WTC11 (cell line): ENCODE measurements around the gene CTLA4.

Experiments
- CTCF ChIP-seq: fragments of 200-600 bp; IDR thresholded peaks from 2 replicates; pipeline ENCODE4 v1.8.0; 2022; ENCODE audit warnings: antibody characterized with exemption
- ELF4 ChIP-seq: sonication (generic); formaldehyde crosslinking; IDR thresholded peaks from 2 replicates; pipeline ENCODE4 v1.8.1; 2022; ENCODE audit warnings: low read depth, mild to moderate bottlenecking, moderate library complexity, missing genetic modification reagents
- NR1H2 ChIP-seq: sonication (generic); formaldehyde crosslinking; IDR thresholded peaks from 2 replicates; pipeline ENCODE4 v1.9.0; 2021; ENCODE audit warnings: mild to moderate bottlenecking, moderate library complexity, missing genetic modification reagents
- TEAD1 ChIP-seq: sonication (generic); formaldehyde crosslinking; IDR thresholded peaks from 2 replicates; pipeline ENCODE4 v1.8.0; 2022; ENCODE audit warnings: mild to moderate bottlenecking, missing genetic modification reagents

GRCh38 chr2:203893401-203893800 is 25.8 kb downstream of the CTLA4 start:
- TF ChIP-seq NR1H2, result no peak
- no peak for TF ChIP-seq TEAD1
- TF ChIP-seq ELF4 (CRISPR knock-in tag), result no peak
- no peak for TF ChIP-seq CTCF
